NCI-H345 (cell line): ENCODE measurements around the gene FOXB2.

Experiments used
- DNase-seq: peaks from one replicate; lab custom pipeline; 2025; lab: John Stamatoyannopoulos, UW

Gene FOXB2

DNA sequence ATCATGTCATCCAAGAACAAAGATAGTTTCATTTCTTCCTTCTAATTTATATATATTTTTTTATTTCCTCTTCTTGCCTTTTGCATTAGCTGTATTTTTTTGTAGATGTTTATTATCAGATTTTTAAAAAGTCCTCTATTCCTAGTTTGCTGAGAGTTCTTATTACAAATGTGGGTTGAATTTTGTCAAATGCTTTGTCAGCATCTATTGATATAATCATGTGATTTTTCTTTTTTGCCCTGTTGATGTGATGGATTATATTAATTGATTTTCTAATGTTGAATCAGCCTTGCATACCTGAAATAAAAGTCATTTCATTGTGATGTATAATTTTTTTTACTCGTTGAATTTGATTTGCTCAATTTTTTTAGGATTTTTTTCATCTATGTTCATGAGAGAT, 46.9 kb downstream of the FOXB2 start:
- DNase-seq: no peak
